ENCODE data around the gene ZBTB21.

ZBTB21 gene

GRCh38 chr21:42040411-42041180, 30.4 kb upstream of the ZBTB21 start:
- no peak for DNase-seq

- DNase-seq: no peak
Measured at GRCh38 chr21:42039911-42040351, 29.8 kb upstream of the ZBTB21 start.

GRCh38 chr21:42039470-42039901, 29.3 kb upstream of the ZBTB21 start:
- DNase-seq: no peak

GRCh38 chr21:42038826-42039425, 28.8 kb upstream of the ZBTB21 start:
- DNase-seq: no peak

GRCh38 chr21:42038393-42038792, 28.2 kb upstream of the ZBTB21 start:
- no peak for DNase-seq

GRCh38 chr21:42037943-42038342, 27.8 kb upstream of the ZBTB21 start:
- no peak for DNase-seq

- no peak for DNase-seq
Measured at GRCh38 chr21:42037516-42037915, 27.4 kb upstream of the ZBTB21 start.

- DNase-seq: no peak
Measured at GRCh38 chr21:42036313-42036712, 26.2 kb upstream of the ZBTB21 start.

GRCh38 chr21:42032968-42033367, 22.8 kb upstream of the ZBTB21 start:
- no peak for DNase-seq

GRCh38 chr21:42032266-42032665, 22.1 kb upstream of the ZBTB21 start:
- no peak for DNase-seq

- DNase-seq: no peak
Measured at GRCh38 chr21:42031816-42032215, 21.7 kb upstream of the ZBTB21 start.

GRCh38 chr21:42031241-42031640, 21.1 kb upstream of the ZBTB21 start:
- DNase-seq: no peak

GRCh38 chr21:42030311-42030710, 20.2 kb upstream of the ZBTB21 start:
- DNase-seq: no peak

- DNase-seq: no peak
Measured at GRCh38 chr21:42028766-42029425, 18.7 kb upstream of the ZBTB21 start.

- DNase-seq: no peak
Measured at GRCh38 chr21:42027822-42028765, 17.9 kb upstream of the ZBTB21 start.

- DNase-seq: no peak
Measured at GRCh38 chr21:42027085-42027821, 17.1 kb upstream of the ZBTB21 start.

GRCh38 chr21:42026082-42026435, 15.9 kb upstream of the ZBTB21 start:
- DNase-seq: peak; percentile 41

- no peak for DNase-seq
Measured at GRCh38 chr21:42025376-42026081, 15.4 kb upstream of the ZBTB21 start.

- DNase-seq: no peak
Measured at GRCh38 chr21:42022906-42023305, 12.7 kb upstream of the ZBTB21 start.

- no peak for DNase-seq
Measured at GRCh38 chr21:42022091-42022430, 11.9 kb upstream of the ZBTB21 start.
